HG03064 (cell line): ENCODE data around the gene HBA2.
"Not testable (repeated sequence)": the region's sequence is repeated elsewhere in the genome, so short reads cannot be mapped to it uniquely, and the experiment has no call there.

ENCODE experiments used
- ATAC-seq: cut with Tn5 transposase; IDR thresholded peaks from one replicate; pipeline ENCODE4 v1.9.1; 2021; ENCODE audit warnings: low read depth; ENCODE audit not compliant: unreplicated experiment

Gene HBA2

DNA sequence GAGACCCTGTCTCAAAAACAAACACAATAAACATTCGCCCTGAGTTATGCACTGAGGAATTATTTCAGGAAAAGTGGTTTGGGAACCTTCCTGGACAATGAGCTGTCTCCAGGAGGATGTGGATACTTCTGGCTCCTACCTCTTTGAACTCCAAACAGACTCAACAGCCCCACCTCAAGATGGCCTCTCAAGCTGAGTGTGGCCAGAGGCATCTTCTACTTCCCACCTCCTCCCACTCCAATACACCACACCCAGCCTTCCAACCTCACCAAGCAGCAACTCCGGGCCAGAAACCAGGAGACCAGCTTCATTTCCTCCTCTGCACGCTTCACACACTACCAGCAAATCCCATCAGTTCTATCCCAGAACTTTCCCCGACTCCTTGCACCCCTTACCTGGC lies 19.2 kb downstream of the HBA2 start:
- ATAC-seq = no peak

DNA sequence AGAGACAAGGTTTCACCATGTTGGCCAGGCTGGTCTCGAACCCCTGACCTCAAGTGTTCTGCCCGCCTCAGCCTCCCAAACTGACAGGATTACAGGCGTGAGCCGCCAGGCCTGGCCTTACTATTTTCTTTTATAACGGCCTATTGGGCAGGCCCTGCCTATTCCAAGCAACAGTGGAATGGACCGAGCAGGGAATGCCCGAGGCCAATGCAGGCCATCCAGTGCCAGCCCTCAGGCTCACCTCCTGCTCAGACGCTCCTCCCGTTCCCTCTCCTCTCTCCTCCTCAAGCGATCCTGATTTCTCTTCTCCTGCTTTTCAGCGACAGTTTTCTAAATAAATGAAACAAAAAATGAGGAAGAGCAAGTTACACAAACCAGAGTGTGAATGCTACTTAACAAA lies 20.0 kb downstream of the HBA2 start:
- no peak for ATAC-seq

DNA sequence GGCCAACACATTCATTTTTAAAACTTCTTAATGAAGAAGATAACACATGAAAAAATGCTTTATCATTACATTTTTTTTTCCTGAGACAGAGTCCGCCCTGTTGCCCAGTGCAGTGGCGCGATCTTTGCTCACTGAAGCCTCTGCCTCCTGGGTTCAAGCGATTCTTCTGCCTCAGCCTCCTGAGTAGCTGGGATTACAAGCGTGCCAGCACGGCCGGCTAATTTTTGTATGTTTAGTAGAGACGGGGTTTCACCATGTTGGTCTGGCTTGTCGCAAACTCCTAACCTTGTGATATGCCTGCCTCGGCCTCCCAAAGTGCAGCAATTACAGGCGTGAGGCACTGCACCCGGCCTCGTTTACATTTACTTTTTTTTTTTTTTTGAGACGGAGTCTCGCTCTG lies 20.8 kb downstream of the HBA2 start:
- ATAC-seq = no peak

DNA sequence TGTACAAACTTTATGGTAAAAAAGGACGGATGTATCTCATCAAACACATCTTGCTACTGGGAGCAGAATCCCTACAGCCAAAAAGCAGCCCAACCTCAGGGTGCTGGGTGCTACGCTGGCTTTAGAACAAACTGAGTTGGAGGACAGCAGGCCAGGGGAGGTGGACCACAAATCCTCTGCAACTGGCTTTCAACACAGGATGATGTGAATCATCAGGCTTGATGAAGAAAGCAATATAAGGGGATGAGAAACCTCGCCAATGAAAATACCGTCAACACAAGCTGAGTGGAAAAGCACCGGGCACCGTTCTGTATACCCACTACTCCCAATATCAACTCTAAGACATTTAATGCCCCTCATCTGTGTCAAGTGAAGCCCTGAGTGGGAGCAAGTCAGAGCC lies 21.8 kb downstream of the HBA2 start:
- no peak for ATAC-seq

- ATAC-seq = no peak
These were observed 27.7 kb downstream of the HBA2 start for GRCh38 chr16:200388-200787.

GRCh38 chr16:203246-203645 lies 30.6 kb downstream of the HBA2 start:
- ATAC-seq = no peak

GRCh38 chr16:204046-204445 lies 31.4 kb downstream of the HBA2 start:
- ATAC-seq = not testable (repeated sequence)

- ATAC-seq = not testable (repeated sequence)
These were observed 36.7 kb downstream of the HBA2 start for GRCh38 chr16:209359-209758.

DNA sequence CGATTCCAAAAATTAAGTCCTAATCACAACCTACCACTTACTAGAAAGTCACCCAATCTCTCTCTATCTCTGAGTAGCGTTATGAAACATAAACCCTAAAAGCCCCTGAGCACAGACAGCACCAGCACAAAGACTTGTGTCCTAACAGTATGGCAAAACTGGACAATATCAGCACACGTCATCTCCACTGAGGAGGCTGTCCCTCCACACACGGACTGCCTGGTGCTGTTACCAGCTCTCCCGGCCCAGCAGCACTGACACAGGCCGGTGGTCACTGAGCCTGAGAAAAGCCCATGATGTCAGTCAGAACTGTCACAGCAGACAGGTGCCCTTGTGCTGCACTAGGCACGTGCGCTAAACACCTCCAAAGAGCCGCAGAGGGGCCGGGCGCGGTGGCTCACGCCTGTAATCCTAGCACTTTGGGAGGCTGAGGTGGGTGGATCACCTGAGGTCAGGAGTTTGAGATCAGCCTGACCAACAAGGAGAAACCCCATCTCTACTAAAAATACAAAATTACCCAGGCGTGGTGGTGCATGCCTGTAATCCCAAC lies 39.0 kb downstream of the HBA2 start:
- not testable (repeated sequence) for ATAC-seq

DNA sequence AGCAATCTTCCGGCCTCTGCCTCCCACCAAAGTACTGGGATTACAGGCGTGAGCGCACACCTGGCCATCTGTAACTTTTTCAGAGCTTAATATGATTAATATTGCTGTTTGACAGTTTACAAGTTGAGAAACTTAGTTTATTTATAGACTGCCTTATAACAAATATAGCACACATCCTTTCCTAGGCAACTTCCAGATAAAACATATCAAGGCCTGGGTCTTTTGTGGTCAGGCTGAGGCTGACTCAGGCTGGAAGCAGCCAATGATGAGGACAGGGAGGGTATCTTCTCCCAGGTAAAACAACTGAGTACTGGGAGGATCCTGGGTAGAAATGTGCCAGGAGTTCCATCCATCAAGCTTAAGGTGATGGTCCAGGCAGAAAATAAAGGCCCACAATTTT lies 40.3 kb downstream of the HBA2 start:
- ATAC-seq = no peak

DNA sequence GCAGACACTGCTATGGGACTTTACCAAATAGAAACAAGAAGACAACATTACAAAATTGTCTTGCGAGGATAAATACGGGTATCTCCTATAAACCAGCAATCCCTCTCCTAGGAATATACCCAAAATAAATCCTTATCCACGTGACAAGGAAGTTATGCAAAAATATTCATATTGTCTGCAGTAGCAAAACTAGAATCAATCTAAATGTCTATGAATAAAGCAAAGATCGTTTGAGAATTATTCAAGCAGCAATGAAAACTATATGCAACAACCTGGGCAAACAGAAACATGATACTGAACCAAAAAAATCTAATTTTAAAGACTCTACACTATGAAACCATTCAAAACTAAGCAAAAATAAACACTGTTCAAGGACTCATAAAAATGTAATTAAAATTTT lies 47.3 kb downstream of the HBA2 start:
- ATAC-seq = no peak
